ENCODE measurements around the gene GRHPR. TPM values are rescaled to one million over a fixed set of nuclear protein-coding genes. Genes with fewer than 3 reads are reported as not detected.
"Not testable (repeated sequence)": the region's sequence is repeated elsewhere in the genome, so short reads cannot be mapped to it uniquely, and the experiment has no call there.

GRHPR gene
- total RNA-seq, 1 donor, result 184 TPM

GRCh38 chr9:37474438-37474837 is 51.9 kb downstream of the GRHPR start:
- DNase-seq (ENCODE audit: low read depth in 2 of 3, low spot score in 2 of 3), result no peak

DNA sequence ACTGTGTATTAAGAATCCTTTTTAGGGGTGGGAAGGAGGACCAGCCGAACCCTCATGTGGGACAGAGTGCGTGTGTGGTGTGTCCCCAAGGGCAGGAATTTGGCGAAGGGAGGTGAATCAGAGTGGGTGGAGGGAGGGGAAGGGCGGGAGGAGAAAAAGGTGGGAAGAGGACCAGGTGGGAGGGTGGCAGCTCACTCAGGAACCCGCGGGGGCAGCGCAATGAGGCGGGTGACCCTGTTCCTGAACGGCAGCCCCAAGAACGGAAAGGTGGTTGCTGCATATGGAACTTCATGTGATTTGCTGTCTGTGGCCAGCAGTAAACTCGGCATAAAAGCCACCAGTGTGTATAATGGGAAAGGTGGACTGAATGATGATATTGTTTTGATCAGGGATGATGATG is 54.4 kb downstream of the GRHPR start:
- no peak for DNase-seq (ENCODE audit: low read depth in 2 of 3, low spot score in 2 of 3)

DNA sequence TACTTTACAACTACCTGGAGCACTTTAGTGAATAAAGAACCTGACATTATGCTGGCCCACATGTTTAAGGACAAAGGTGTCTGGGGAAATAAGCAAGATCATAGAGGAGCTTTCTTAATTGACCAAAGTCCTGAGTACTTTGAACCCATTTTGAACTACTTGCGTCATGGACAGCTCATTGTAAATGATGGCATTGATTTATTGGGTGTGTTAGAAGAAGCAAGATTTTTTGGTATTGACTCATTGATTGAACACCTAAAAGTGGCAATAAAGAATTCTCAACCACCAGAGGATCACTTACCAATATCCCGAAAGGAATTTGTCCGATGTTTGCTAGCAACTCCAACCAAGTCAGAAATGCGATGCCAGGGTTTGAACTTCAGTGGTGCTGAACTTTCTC is 54.9 kb downstream of the GRHPR start:
- DNase-seq (ENCODE audit: low read depth in 2 of 3, low spot score in 2 of 3), result not testable (repeated sequence)

- DNase-seq (ENCODE audit: low read depth in 2 of 3, low spot score in 2 of 3), result not testable (repeated sequence)
Observed at GRCh38 chr9:37477987-37478619, 55.6 kb downstream of the GRHPR start.

GRCh38 chr9:37480759-37481158 is 58.3 kb downstream of the GRHPR start:
- DNase-seq (ENCODE audit: low read depth in 2 of 3, low spot score in 2 of 3), result no peak

DNA sequence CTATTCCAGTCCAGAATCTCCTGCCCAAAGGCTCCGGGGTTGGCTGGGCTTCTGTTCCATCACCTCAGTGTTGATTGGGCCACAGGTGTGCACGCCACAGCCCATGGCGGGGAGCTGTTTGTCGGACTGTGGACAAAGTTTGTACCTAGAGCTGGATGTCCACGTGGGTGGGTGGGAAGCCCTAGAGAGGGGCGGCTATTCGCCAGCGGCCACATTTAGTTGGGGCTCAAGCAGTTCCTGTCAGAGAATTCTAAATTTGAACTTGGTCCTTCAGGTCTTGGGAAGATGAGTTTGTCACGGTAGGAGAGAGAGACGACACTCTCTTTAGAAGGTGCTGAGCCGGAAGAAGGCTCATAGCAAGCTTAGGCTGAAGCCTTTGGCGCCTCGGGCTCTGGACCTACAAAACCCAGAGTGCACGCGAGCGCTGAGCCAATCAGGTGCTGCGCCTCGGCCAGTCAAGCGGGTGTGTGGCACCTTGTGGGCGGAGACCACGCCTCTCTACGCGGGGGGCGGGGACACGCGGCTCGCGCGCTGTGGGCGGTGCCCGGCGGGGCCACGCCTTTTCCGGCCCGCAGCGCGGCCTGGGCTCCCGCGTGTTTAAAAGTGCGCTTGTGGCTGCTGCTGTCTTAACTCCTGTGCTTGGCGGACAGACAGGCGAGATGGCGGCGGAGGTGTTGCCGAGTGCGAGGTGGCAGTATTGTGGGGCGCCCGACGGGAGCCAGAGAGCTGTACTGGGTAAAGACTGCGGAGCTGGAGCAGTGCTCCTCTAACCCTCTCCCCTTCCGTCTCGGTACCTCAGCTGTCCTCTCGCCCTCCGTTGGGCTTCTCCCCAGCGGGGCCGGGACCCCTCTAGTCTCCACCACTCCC is 63.1 kb downstream of the GRHPR start, which contains the start of gene POLR1E:
Gene POLR1E, plus strand, starts transcription at position 560 of the 867 bp plus-strand sequence. Its CDS starts 100 bp downstream, at position 660.
- DNase-seq (ENCODE audit: low read depth in 2 of 3, low spot score in 2 of 3), result peak; percentile 93 to 94 (median 93)

DNA sequence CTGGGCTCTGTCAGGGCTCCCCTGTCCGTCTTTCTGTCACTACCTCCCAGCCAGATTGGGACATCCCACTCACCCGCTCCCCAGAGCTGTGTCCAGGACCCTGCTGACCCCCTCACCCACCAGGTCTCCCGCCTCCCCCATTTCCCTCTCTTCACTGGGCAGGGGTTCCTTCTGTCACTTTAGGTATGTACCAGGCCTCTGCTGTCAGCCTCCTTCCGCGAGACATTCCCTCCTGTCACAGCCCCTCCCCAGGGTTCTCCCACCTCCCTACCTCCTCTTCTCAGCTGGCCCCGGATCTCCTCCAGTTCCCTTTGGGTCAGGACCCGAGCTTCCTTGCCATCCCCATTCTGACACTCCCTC is 63.7 kb downstream of the GRHPR start:
- DNase-seq (ENCODE audit: low read depth in 2 of 3, low spot score in 2 of 3), result no peak

Other genes with a start within 250 kb of the GRHPR start
- gene ZBTB5, start 42.8 kb downstream of the GRHPR start, total RNA-seq, result 21.3 TPM
- gene POLR1E, start 63.3 kb downstream of the GRHPR start, total RNA-seq, result 23.4 TPM
- gene FBXO10, start 153.7 kb downstream of the GRHPR start, total RNA-seq, result 4.6 TPM
- 49.0 TPM for gene TOMM5, start 169.9 kb downstream of the GRHPR start, total RNA-seq
- under 0.01 TPM for gene FRMPD1, start 228.3 kb downstream of the GRHPR start, total RNA-seq

All from hematopoietic multipotent progenitor cell (in vitro differentiated cells).